Adipose tissue (tissue), 3 donors: Measurements from ENCODE around the gene MRPL54. TPM values are rescaled to one million over a fixed set of nuclear protein-coding genes. Genes with fewer than 3 reads are reported as not detected.

Experiments used
- H3K27ac ChIP-seq: one replicate; pipeline ENCODE4 v1.5.1; 2013; ENCODE audit warnings: low read depth, low read length
- WGBS, 3 donors: extraction: QIAGEN DNeasy Blood & Tissue Kit; methylation state at CpG; one replicate each; pipeline ENCODE4 v1.1.7; 2013; 5-methylcytosine and 5-hydroxymethylcytosine counted together
- polyA plus RNA-seq, 3 donors: library from polyadenylated mRNA; stranded (reverse); fragments of 200-250 nt; gene quantifications; one replicate each; pipeline ENCODE4 v1.2.3, GENCODE V29; 2013
- donor health status: healthy with polysubstance abuse.
- donor health status: Bipolar disorder and iron deficiency.
- donor health status: healthy.

MRPL54 gene
- polyA plus RNA-seq, 3 donors = 89.4 to 128 (median 114) TPM

DNA sequence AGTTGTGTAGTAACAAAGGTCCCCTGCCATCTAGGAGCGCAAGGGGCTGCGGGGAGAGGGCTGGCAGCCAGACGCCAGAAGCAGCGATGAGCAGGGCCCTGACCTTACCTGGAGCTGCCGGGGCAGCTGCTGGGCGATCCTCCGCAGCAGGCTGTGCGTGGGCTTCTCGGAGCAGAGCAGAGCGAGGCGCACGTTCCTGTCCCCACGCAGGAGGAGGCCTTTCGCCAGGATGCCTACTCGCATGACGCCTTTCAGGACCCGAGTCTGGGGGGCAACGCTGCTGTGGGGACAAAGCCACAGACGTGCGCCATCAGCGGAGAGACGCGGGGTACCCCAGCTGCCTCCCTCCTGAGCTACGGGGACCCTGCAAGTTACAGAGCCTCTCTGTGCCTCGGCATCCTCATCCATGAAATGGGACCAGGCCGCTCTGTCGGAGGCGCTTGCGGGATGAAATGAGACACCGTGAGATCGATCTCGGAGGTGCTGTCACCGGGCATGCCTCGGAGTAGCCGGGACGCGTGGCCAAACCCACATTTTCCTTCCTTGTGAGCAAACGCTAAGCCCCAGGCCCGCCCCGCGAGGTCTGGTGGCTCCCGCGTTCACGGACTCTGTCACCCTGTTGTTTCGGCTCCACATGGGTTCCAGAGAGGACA, 54.2 kb downstream of the MRPL54 start:
- no peak overlapping the region for H3K27ac ChIP-seq
- 86 to 93% (median 93%) methylated on average over 45 of the region's 45 CpGs for WGBS, 3 donors

Other genes starting within 250 kb of the MRPL54 start
- gene TEKTIP1, start 223.5 kb upstream of the MRPL54 start, polyA plus RNA-seq = under 1 TPM in 2 of 3 donors, not detected in 1; 0.13 to 0.84 TPM
- gene MFSD12, start 205.1 kb upstream of the MRPL54 start, polyA plus RNA-seq = 10 to 100 TPM; 26.3 to 32.9 (median 31.8) TPM
- gene HMG20B, start 189.7 kb upstream of the MRPL54 start, polyA plus RNA-seq = 10 to 100 TPM; 38.6 to 73.8 (median 65.1) TPM
- 1 to 10 TPM in 2 of 3 donors, under 1 TPM in 1; 0.33 to 1.7 (median 1.5) TPM for gene GIPC3, start 177.2 kb upstream of the MRPL54 start, polyA plus RNA-seq
- gene TBXA2R, start 155.8 kb upstream of the MRPL54 start, polyA plus RNA-seq = 1 to 10 TPM in 2 of 3 donors, under 1 TPM in 1; 0.56 to 3.7 (median 3.6) TPM
- gene CACTIN, start 135.9 kb upstream of the MRPL54 start, polyA plus RNA-seq = 10 to 100 TPM; 11.6 to 16.5 (median 12.1) TPM
- gene PIP5K1C, start 62.2 kb upstream of the MRPL54 start, polyA plus RNA-seq = 10 to 100 TPM in 2 of 3 donors, 1 to 10 TPM in 1; 8.7 to 18.7 (median 18.0) TPM
- gene TJP3, start 54.3 kb upstream of the MRPL54 start, polyA plus RNA-seq = 1 to 10 TPM in 2 of 3 donors, under 1 TPM in 1; 0.45 to 7.4 (median 4.2) TPM
- 10 to 100 TPM in 2 of 3 donors, 1 to 10 TPM in 1; 9.1 to 14.7 (median 10.3) TPM for gene APBA3, start 990 bp upstream of the MRPL54 start, polyA plus RNA-seq
- not detected for gene RAX2, start 9.5 kb downstream of the MRPL54 start, polyA plus RNA-seq
- 1 to 10 TPM in 2 of 3 donors, under 1 TPM in 1; 1.00 to 2.6 (median 2.0) TPM for gene MATK, start 23.7 kb downstream of the MRPL54 start, polyA plus RNA-seq
- under 1 TPM in 2 of 3 donors, not detected in 1; 0.03 to 0.23 TPM for gene ZFR2, start 106.4 kb downstream of the MRPL54 start, polyA plus RNA-seq
- gene ATCAY, start 118.0 kb downstream of the MRPL54 start, polyA plus RNA-seq = under 1 TPM in 1 of 3 donors, not detected in 2; 0.10 TPM
- gene NMRK2, start 170.4 kb downstream of the MRPL54 start, polyA plus RNA-seq = 1 to 10 TPM in 2 of 3 donors, under 1 TPM in 1; 0.15 to 2.9 (median 1.1) TPM
- gene DAPK3, start 208.4 kb downstream of the MRPL54 start, polyA plus RNA-seq = 10 to 100 TPM; 46.4 to 78.1 (median 61.3) TPM
- 1,000 to 10,000 TPM; 1,566 to 2,151 (median 1,831) TPM for gene EEF2, start 222.8 kb downstream of the MRPL54 start, polyA plus RNA-seq
- gene PIAS4, start 245.1 kb downstream of the MRPL54 start, polyA plus RNA-seq = 10 to 100 TPM in 2 of 3 donors, 1 to 10 TPM in 1; 9.0 to 13.3 (median 10.9) TPM